ENCODE measurements around the gene THY1.

THY1 gene

GRCh38 chr11:119446871-119447663 lies 24.1 kb upstream of the THY1 start:
- Histone ChIP-seq H3K4me3 (replicated peaks; ENCODE audit: low read depth, low read length) (no peak overlapping the region), H3K27me3 (replicated peaks; ENCODE audit: control insufficient read depth, insufficient read depth, low read length) (no peaks in the 10 kb centered on the region; the same call in 1 of the 2 replicates), H3K36me3 (ENCODE audit: control insufficient read depth, insufficient read depth, low read length) (no peaks in the 10 kb centered on the region)
- TF ChIP-seq CTCF (IDR thresholded peaks at IDR 0.05; ENCODE audit: insufficient read depth, low read length, poor library complexity, severe bottlenecking): no peak
- no peak for DNase-seq (ENCODE audit: extremely low read depth, insufficient read length)

- no peak for DNase-seq (ENCODE audit: extremely low read depth, insufficient read length)
- no peak for TF ChIP-seq CTCF (IDR thresholded peaks at IDR 0.05; ENCODE audit: insufficient read depth, low read length, poor library complexity, severe bottlenecking)
- Histone ChIP-seq H3K27me3 (replicated peaks; ENCODE audit: control insufficient read depth, insufficient read depth, low read length) (no peaks in the 10 kb centered on the region; the same call in none of the 2 replicates), H3K36me3 (ENCODE audit: control insufficient read depth, insufficient read depth, low read length) (no peaks in the 10 kb centered on the region), H3K4me3 (replicated peaks; ENCODE audit: low read depth, low read length) (no peak overlapping the region)
Measured at GRCh38 chr11:119446434-119446833, 23.5 kb upstream of the THY1 start.

GRCh38 chr11:119445850-119446249 lies 22.9 kb upstream of the THY1 start:
- TF ChIP-seq CTCF (IDR thresholded peaks at IDR 0.05; ENCODE audit: insufficient read depth, low read length, poor library complexity, severe bottlenecking): no peak
- Histone ChIP-seq H3K4me3 (replicated peaks; ENCODE audit: low read depth, low read length) (no peak overlapping the region), H3K36me3 (ENCODE audit: control insufficient read depth, insufficient read depth, low read length) (no peaks in the 10 kb centered on the region), H3K27me3 (replicated peaks; ENCODE audit: control insufficient read depth, insufficient read depth, low read length) (no peaks in the 10 kb centered on the region; the same call in none of the 2 replicates)
- DNase-seq (ENCODE audit: extremely low read depth, insufficient read length): no peak

- Histone ChIP-seq H3K27me3 (replicated peaks; ENCODE audit: control insufficient read depth, insufficient read depth, low read length) (no peaks in the 10 kb centered on the region; the same call in none of the 2 replicates), H3K4me3 (replicated peaks; ENCODE audit: low read depth, low read length) (no peak overlapping the region), H3K36me3 (ENCODE audit: control insufficient read depth, insufficient read depth, low read length) (no peaks in the 10 kb centered on the region)
- DNase-seq (ENCODE audit: extremely low read depth, insufficient read length): no peak
- TF ChIP-seq CTCF (IDR thresholded peaks at IDR 0.05; ENCODE audit: insufficient read depth, low read length, poor library complexity, severe bottlenecking): no peak
Measured at GRCh38 chr11:119445379-119445778, 22.4 kb upstream of the THY1 start.

GRCh38 chr11:119441898-119442243 lies 18.9 kb upstream of the THY1 start:
- TF ChIP-seq CTCF (IDR thresholded peaks at IDR 0.05; ENCODE audit: insufficient read depth, low read length, poor library complexity, severe bottlenecking): no peak

More at GRCh38 chr11:119441898-119442243, 18.9 kb upstream of the THY1 start:
- Histone ChIP-seq H3K4me3 (replicated peaks; ENCODE audit: low read depth, low read length) (no peak overlapping the region), H3K36me3 (ENCODE audit: control insufficient read depth, insufficient read depth, low read length) (no peaks in the 10 kb centered on the region), H3K27me3 (replicated peaks; ENCODE audit: control insufficient read depth, insufficient read depth, low read length) (no peaks in the 10 kb centered on the region; the same call in none of the 2 replicates)
- DNase-seq (ENCODE audit: extremely low read depth, insufficient read length): no peak

Data from GM06990 (cell line).